ENCODE measurements around the gene CLCN7. TPM values are rescaled to one million over a fixed set of nuclear protein-coding genes. Genes with fewer than 3 reads are reported as not detected.

CLCN7 gene
- total and polyA plus RNA-seq, 4 donors = 61.1 to 119 (median 88.0) TPM

GRCh38 chr16:1510272-1510671 is 35.4 kb upstream of the CLCN7 start:
- DNase-seq (no peak), ATAC-seq (ENCODE audit: insufficient read depth, low FRiP score) (no peak)
- Histone ChIP-seq H3K27me3 (ENCODE audit: control insufficient read depth in 3 of 3, insufficient read depth in 3 of 3, low read length in 2 of 3) (no peaks in the 10 kb centered on the region), H3K27ac (ENCODE audit: low read depth in 1 of 2, low read length in 1 of 2) (peak overlapping the region; percentile 66 to 83), H3K9me3 (ENCODE audit: control insufficient read depth in 4 of 4, insufficient read depth in 3 of 4, low read length in 3 of 4) (peaks cover 0 to 4% (median under 1%) of the 10 kb centered on the region in 4 donors), H3K9ac (ENCODE audit: insufficient read depth in 1 of 2, low read length in 2 of 2) (no peak overlapping the region), H3K36me3 (ENCODE audit: control insufficient read depth in 4 of 4, insufficient read depth in 4 of 4, low read length in 4 of 4) (peaks cover 0 to 45% (median 10%) of the 10 kb centered on the region in 4 donors), H3K4me1 (ENCODE audit: control insufficient read depth in 5 of 5, insufficient read depth in 5 of 5, low read length in 5 of 5) (peaks cover 0 to 21% (median 3%) of the 10 kb centered on the region in 5 donors), H3K4me3 (no peak overlapping the region)
- TF ChIP-seq CTCF (IDR thresholded peaks at IDR 0.05; ENCODE audit: control extremely low read depth, extremely low read depth) = no peak
- WGBS, 2 donors = 79 to 86% methylated on average over 10 of the region's 10 CpGs

- TF ChIP-seq CTCF (IDR thresholded peaks at IDR 0.05; ENCODE audit: control extremely low read depth, extremely low read depth) = no peak
- Histone ChIP-seq H3K4me3 (no peak overlapping the region), H3K27me3 (ENCODE audit: control insufficient read depth in 3 of 3, insufficient read depth in 3 of 3, low read length in 2 of 3) (no peaks in the 10 kb centered on the region), H3K27ac (ENCODE audit: low read depth in 1 of 2, low read length in 1 of 2) (peak overlapping the region; percentile 66 to 83), H3K4me1 (ENCODE audit: control insufficient read depth in 5 of 5, insufficient read depth in 5 of 5, low read length in 5 of 5) (peaks cover 0 to 21% (median 3%) of the 10 kb centered on the region in 5 donors), H3K36me3 (ENCODE audit: control insufficient read depth in 4 of 4, insufficient read depth in 4 of 4, low read length in 4 of 4) (peaks cover 0 to 48% (median 9%) of the 10 kb centered on the region in 4 donors), H3K9me3 (ENCODE audit: control insufficient read depth in 4 of 4, insufficient read depth in 3 of 4, low read length in 3 of 4) (peaks cover 0 to 4% (median under 1%) of the 10 kb centered on the region in 4 donors), H3K9ac (ENCODE audit: insufficient read depth in 1 of 2, low read length in 2 of 2) (no peak overlapping the region)
- 69 to 81% methylated on average over 44 of the region's 44 CpGs for whole genome bisulfite sequencing, 2 donors
- peak in 1 of 3 donors; percentile 43 for DNase-seq
- ATAC-seq (ENCODE audit: insufficient read depth, low FRiP score) = no peak
Measured at GRCh38 chr16:1509307-1510221, 34.7 kb upstream of the CLCN7 start.

- TF ChIP-seq CTCF (IDR thresholded peaks at IDR 0.05; ENCODE audit: control extremely low read depth, extremely low read depth) = no peak
- H3K4me1 ChIP-seq (ENCODE audit: control insufficient read depth in 5 of 5, insufficient read depth in 5 of 5, low read length in 5 of 5) = peaks cover 0 to 21% (median 3%) of the 10 kb centered on the region in 5 donors
- 80 to 82% methylated on average over 24 of the region's 24 CpGs for WGBS, 2 donors
- ATAC-seq (ENCODE audit: insufficient read depth, low FRiP score) = no peak
- H3K9me3 ChIP-seq (ENCODE audit: control insufficient read depth in 4 of 4, insufficient read depth in 3 of 4, low read length in 3 of 4) = no peaks in the 10 kb centered on the region
- DNase-seq = no peak
- no peak overlapping the region for H3K9ac ChIP-seq (ENCODE audit: insufficient read depth in 1 of 2, low read length in 2 of 2)
- no peaks in the 10 kb centered on the region for H3K27me3 ChIP-seq (ENCODE audit: control insufficient read depth in 3 of 3, insufficient read depth in 3 of 3, low read length in 2 of 3)
- H3K36me3 ChIP-seq (ENCODE audit: control insufficient read depth in 4 of 4, insufficient read depth in 4 of 4, low read length in 4 of 4) = peaks cover 0 to 46% (median 9%) of the 10 kb centered on the region in 4 donors
- no peak overlapping the region for H3K4me3 ChIP-seq
- peak overlapping the region; percentile 66 to 83 for H3K27ac ChIP-seq (ENCODE audit: low read depth in 1 of 2, low read length in 1 of 2)
Measured at GRCh38 chr16:1508494-1509187, 33.8 kb upstream of the CLCN7 start.

Measured in lung (tissue), 12 donors.